CD4-positive, alpha-beta T cell treated with Interleukin-6 for 4 hours (primary cell): ENCODE measurements around the gene SHISAL1.

ENCODE experiments used
- DNase-seq: peaks from one replicate; pipeline ENCODE4 v3.0.0-alpha.2; 2020; ENCODE audit warnings: mixed read lengths

The SHISAL1 gene

GRCh38 chr22:44205516-44206329 is 107.0 kb downstream of the SHISAL1 start:
- DNase-seq, result no peak

GRCh38 chr22:44204739-44205515 is 107.8 kb downstream of the SHISAL1 start:
- no peak for DNase-seq

GRCh38 chr22:44203203-44203602 is 109.5 kb downstream of the SHISAL1 start:
- DNase-seq, result no peak

- DNase-seq, result no peak
These were observed 110.4 kb downstream of the SHISAL1 start for GRCh38 chr22:44202261-44202789.

- no peak for DNase-seq
These were observed 111.1 kb downstream of the SHISAL1 start for GRCh38 chr22:44201665-44202064.

- no peak for DNase-seq
These were observed 111.7 kb downstream of the SHISAL1 start for GRCh38 chr22:44200855-44201550.

GRCh38 chr22:44200451-44200850 is 112.3 kb downstream of the SHISAL1 start:
- DNase-seq, result no peak

GRCh38 chr22:44199866-44200265 is 112.9 kb downstream of the SHISAL1 start:
- DNase-seq, result no peak

- no peak for DNase-seq
These were observed 113.6 kb downstream of the SHISAL1 start for GRCh38 chr22:44199164-44199563.

- DNase-seq, result no peak
These were observed 115.5 kb downstream of the SHISAL1 start for GRCh38 chr22:44197271-44197670.

- DNase-seq, result no peak
These were observed 116.0 kb downstream of the SHISAL1 start for GRCh38 chr22:44196731-44197131.

GRCh38 chr22:44196241-44196640 is 116.5 kb downstream of the SHISAL1 start:
- DNase-seq, result no peak

- no peak for DNase-seq
These were observed 117.4 kb downstream of the SHISAL1 start for GRCh38 chr22:44195189-44195871.

GRCh38 chr22:44194569-44194968 is 118.2 kb downstream of the SHISAL1 start:
- DNase-seq, result no peak
